ENCODE measurements around the gene CUL5. TPM values are rescaled to one million over a fixed set of nuclear protein-coding genes. Genes with fewer than 3 reads are reported as not detected.
"Not testable (repeated sequence)": the region's sequence is repeated elsewhere in the genome, so short reads cannot be mapped to it uniquely, and the experiment has no call there.

Gene CUL5
- total and polyA plus RNA-seq, 8 donors, result 31.1 to 47.3 (median 41.8) TPM

DNA sequence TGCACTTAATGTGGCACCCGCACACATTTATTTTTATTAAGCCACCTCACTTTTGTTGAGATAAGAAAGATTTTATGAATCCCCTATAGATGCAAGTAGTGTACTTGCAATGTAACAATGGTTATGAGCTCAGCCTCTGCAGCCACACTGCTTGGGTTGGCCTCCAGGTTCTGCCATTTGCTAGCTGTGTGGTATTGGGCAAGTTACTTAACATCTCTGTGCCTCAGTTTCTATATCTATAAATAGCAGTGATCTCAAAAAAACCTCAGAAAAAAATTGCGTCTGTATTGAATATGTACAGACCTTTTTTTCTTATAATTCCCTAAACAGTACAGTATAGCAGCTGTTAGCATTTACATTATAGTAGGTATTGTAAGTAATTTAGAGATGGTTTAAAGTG is 10.0 kb downstream of the CUL5 start:
- TF ChIP-seq, protein P1, sequence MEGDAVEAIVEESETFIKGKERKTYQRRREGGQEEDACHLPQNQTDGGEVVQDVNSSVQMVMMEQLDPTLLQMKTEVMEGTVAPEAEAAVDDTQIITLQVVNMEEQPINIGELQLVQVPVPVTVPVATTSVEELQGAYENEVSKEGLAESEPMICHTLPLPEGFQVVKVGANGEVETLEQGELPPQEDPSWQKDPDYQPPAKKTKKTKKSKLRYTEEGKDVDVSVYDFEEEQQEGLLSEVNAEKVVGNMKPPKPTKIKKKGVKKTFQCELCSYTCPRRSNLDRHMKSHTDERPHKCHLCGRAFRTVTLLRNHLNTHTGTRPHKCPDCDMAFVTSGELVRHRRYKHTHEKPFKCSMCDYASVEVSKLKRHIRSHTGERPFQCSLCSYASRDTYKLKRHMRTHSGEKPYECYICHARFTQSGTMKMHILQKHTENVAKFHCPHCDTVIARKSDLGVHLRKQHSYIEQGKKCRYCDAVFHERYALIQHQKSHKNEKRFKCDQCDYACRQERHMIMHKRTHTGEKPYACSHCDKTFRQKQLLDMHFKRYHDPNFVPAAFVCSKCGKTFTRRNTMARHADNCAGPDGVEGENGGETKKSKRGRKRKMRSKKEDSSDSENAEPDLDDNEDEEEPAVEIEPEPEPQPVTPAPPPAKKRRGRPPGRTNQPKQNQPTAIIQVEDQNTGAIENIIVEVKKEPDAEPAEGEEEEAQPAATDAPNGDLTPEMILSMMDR (IDR thresholded peaks at IDR 0.05), result no peak
- Histone ChIP-seq H3K36me3 (no peaks in the 10 kb centered on the region), H3K4me1 (peaks cover 0 to 6% of the 10 kb centered on the region in 2 donors), H3K9me3 (no peaks in the 10 kb centered on the region), H3K27me3 (no peaks in the 10 kb centered on the region), H3K4me3 (no peak overlapping the region), H3K27ac (no peak overlapping the region)
- ATAC-seq (no peak), DNase-seq (no peak)
- intact Hi-C loops (cut with DNase I), result no loop called here

DNA sequence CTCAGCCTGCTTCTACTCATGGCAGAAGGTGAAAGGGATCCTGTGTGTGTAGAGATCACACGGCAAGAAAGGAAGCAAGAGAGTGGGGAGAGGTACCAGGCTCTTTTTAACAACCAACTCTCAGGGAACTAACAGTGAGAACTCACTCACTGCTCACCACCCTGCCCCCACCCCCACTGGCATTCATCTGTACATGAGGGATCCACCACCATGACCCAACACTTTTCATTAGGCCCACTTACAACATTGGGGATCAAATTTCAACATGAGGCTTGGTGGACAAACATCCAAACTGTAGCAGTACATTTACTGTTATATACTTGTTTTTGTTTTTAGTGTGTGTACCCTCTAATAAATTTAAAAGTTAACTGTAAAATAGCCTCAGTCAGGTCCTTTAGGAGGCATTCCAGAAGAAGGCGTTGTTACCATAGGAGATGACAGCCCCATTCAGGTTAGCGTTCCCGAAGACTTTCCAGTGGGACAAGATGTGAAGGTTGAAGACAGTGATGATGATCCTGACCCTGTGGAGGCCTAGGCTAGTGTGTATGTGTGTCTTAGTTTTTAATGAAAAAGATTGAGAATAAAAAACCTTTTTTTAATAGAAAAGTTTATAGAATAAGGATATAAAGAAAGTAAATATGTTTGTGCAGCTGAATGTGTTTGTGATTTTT is 11.3 kb downstream of the CUL5 start:
- no peak for DNase-seq
- no peak for ATAC-seq
- Histone ChIP-seq H3K27ac (no peak overlapping the region), H3K27me3 (no peaks in the 10 kb centered on the region), H3K4me3 (no peak overlapping the region), H3K9me3 (no peaks in the 10 kb centered on the region), H3K36me3 (no peaks in the 10 kb centered on the region), H3K4me1 (peaks cover 0 to 7% of the 10 kb centered on the region in 2 donors)
- TF ChIP-seq, protein P1 (IDR thresholded peaks at IDR 0.05), result no peak
- intact Hi-C loops (cut with DNase I), result no loop called here

DNA sequence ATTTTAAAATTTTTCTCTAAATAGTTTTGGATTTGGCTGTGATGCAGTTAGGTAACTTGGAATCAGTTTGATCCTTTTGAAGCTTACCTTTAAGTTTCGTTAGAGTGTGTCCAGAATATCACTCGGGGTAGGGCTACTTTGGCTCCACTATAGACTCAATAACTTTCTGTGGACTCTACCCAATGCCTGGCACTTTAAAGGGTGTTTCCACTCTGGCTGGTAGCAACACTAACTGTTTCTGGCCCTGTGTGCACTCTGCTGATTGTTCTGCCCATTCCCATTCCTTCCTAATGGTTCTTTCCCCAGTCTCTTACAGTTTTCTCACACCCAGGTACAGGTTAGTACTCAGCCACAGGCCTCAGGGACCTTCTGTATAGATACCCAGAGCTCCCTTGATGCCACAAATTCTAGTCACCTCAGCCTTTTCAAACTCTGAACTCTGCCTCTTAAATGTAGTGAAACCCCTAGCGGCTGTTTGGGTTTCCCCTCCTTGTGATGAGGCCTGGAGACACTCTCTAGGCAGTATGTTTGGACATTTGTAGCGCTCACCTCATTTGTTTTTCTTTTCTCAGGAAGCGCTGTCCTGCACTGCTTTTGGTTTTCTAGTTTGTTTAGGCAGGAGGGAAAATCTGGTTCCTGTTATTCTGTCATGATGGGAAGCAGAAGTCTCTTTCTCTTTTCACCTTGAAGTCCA is 16.8 kb downstream of the CUL5 start:
- peak overlapping the region in 1 of 2 donors; percentile 50 for H3K27ac ChIP-seq
- no peak for ATAC-seq
- DNase-seq, result no peak

DNA sequence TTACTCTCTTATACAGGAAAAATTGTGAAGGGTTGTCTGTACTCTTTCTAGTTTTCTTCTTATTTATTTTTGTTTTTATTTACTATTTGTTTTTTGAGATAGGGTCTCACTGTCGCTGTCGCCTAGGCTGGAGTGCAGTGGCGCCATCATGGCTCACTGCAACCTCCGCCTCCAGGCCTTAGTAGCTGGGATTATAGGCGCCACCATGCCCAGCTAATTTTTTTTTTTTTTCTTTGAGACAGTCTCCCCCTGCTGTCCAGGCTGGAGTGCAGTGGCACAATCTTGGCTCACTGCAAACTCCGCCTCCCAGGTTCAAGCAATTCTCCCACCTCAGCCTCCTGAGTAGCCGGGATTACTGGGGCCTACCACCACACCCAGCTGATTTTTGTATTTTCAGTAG is 18.4 kb downstream of the CUL5 start:
- Histone ChIP-seq H3K4me1 (peaks cover 7 to 20% of the 10 kb centered on the region in 2 donors), H3K4me3 (no peak overlapping the region), H3K9me3 (no peaks in the 10 kb centered on the region), H3K27me3 (no peaks in the 10 kb centered on the region), H3K36me3 (peaks cover 0 to 3% of the 10 kb centered on the region in 2 donors), H3K27ac (no peak overlapping the region)
- DNase-seq (no peak), ATAC-seq (no peak)
- TF ChIP-seq, protein P1 (IDR thresholded peaks at IDR 0.05), result no peak
- intact Hi-C loops (cut with DNase I), result no loop called here

More for the DNA sequence above, 16.8 kb downstream of the CUL5 start:
- no peaks in the 10 kb centered on the region for H3K27me3 ChIP-seq
- TF ChIP-seq, protein P1 (IDR thresholded peaks at IDR 0.05), result no peak
- no peak overlapping the region for H3K4me3 ChIP-seq
- H3K4me1 ChIP-seq, result peaks cover 7 to 20% of the 10 kb centered on the region in 2 donors
- H3K9me3 ChIP-seq, result no peaks in the 10 kb centered on the region
- H3K36me3 ChIP-seq, result no peaks in the 10 kb centered on the region
- intact Hi-C loops (cut with DNase I), result no loop called here

DNA sequence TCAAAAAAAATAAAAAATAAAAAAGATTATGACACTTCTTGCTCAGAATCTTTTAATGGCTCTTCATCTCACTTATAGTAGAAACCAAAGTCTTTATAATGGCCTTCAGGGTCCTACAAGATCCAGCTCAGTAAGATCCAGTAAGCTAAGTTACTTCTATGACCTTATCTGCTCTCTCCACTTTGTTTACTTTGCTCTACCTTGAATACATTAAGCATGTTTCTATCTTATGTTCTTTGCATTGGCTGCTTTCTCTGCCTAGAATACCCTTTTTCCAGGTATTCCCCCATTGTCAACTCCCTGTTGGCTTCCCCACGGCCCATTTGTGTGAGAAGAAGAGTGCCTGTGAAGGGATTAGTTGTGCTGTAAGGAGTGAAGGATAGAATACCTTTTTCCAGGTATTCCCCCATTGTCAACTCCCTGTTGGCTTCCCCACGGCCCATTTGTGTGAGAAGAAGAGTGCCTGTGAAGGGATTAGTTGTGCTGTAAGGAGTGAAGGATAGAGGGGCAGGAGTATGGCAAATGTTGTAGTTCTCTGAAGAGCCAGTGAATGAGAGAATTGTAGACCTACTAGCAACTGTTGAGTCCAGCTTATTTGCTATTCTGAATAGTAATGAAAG is 20.2 kb downstream of the CUL5 start:
- H3K36me3 ChIP-seq; ATAC-seq; DNase-seq; intact Hi-C loops (cut with DNase I); H3K27ac ChIP-seq; H3K4me3 ChIP-seq; H3K27me3 ChIP-seq; H3K9me3 ChIP-seq: not testable (repeated sequence)
- peaks cover 7 to 20% of the 10 kb centered on the region in 2 donors for H3K4me1 ChIP-seq

DNA sequence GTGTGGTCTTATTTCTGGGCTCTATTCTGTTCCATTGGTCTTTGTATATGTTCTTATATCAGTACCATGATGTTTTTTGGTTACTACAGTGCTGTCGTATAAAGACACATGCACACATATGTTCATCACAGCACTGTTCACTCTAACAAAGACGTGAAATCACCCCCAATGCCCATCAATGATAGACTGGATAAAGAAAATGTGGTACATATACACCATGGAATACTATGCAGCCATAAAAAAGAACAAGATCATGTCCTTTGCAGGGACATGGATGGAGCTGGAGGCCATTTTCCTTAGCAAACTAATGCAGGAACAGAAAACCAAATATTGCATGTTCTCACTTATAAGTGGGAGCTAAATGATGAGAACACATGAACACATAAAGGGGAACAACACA is 22.9 kb downstream of the CUL5 start:
- H3K4me3 ChIP-seq; ATAC-seq; DNase-seq; H3K27me3 ChIP-seq; H3K4me1 ChIP-seq; H3K9me3 ChIP-seq; H3K27ac ChIP-seq; intact Hi-C loops (cut with DNase I): not testable (repeated sequence)
- peaks cover 0 to 34% of the 10 kb centered on the region in 2 donors for H3K36me3 ChIP-seq
